ENCODE data around the gene FFAR3.

GRCh38 chr19:35362261-35363000 is 4.2 kb downstream of the FFAR3 start:
- TF ChIP-seq, protein P1, sequence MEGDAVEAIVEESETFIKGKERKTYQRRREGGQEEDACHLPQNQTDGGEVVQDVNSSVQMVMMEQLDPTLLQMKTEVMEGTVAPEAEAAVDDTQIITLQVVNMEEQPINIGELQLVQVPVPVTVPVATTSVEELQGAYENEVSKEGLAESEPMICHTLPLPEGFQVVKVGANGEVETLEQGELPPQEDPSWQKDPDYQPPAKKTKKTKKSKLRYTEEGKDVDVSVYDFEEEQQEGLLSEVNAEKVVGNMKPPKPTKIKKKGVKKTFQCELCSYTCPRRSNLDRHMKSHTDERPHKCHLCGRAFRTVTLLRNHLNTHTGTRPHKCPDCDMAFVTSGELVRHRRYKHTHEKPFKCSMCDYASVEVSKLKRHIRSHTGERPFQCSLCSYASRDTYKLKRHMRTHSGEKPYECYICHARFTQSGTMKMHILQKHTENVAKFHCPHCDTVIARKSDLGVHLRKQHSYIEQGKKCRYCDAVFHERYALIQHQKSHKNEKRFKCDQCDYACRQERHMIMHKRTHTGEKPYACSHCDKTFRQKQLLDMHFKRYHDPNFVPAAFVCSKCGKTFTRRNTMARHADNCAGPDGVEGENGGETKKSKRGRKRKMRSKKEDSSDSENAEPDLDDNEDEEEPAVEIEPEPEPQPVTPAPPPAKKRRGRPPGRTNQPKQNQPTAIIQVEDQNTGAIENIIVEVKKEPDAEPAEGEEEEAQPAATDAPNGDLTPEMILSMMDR (IDR thresholded peaks at IDR 0.05; ENCODE audit: low read length): no peak
- TF ChIP-seq EZH2 (optimal IDR thresholded peaks at IDR 0.05; ENCODE audit: low read depth, low read length) (no peak), EZH2phosphoT487 (IDR thresholded peaks at IDR 0.05; ENCODE audit: low read length) (no peak)

All from MM.1S (cell line).